Nephron (organoid): ENCODE results near the gene MRTFA.
"Not testable (repeated sequence)": the region's sequence is repeated elsewhere in the genome, so short reads cannot be mapped to it uniquely, and the experiment has no call there.

ENCODE experiments used
- H3K27ac Mint-ChIP-seq, 3 experiments: 2 replicates each; pipeline ENCODE4 v1.8.0; 2020; ENCODE audit warnings: mixed read lengths in 3 of 3, mild to moderate bottlenecking in 2 of 3, moderate library complexity in 1 of 3
- H3K27me3 Mint-ChIP-seq: 2 replicates; pipeline ENCODE4 v1.8.0; 2021; ENCODE audit warnings: low read depth, mild to moderate bottlenecking, moderate library complexity, mixed read lengths
- H3K36me3 Mint-ChIP-seq: 2 replicates; pipeline ENCODE4 v1.8.0; 2020; ENCODE audit warnings: low read depth, mixed read lengths
- H3K4me1 Mint-ChIP-seq: 2 replicates; pipeline ENCODE4 v1.8.0; 2020; ENCODE audit warnings: mixed read lengths
- H3K4me3 Mint-ChIP-seq, 3 experiments: 2 replicates each; pipeline ENCODE4 v1.8.0; 2020; ENCODE audit warnings: mild to moderate bottlenecking in 3 of 3, mixed read lengths in 3 of 3, moderate library complexity in 2 of 3
- H3K9me3 Mint-ChIP-seq: 2 replicates; pipeline ENCODE4 v1.8.0; 2020; ENCODE audit warnings: mixed read lengths
- TF ChIP-seq, protein P1 (sequence below), 3 experiments: fragments of 200-600 bp; sonication (generic); IDR thresholded peaks; one replicate each; pipeline ENCODE4 v1.5.0; 2021; ENCODE audit warnings: antibody characterized with exemption in 3 of 3; ENCODE audit not compliant: unreplicated experiment in 3 of 3

Gene MRTFA

DNA sequence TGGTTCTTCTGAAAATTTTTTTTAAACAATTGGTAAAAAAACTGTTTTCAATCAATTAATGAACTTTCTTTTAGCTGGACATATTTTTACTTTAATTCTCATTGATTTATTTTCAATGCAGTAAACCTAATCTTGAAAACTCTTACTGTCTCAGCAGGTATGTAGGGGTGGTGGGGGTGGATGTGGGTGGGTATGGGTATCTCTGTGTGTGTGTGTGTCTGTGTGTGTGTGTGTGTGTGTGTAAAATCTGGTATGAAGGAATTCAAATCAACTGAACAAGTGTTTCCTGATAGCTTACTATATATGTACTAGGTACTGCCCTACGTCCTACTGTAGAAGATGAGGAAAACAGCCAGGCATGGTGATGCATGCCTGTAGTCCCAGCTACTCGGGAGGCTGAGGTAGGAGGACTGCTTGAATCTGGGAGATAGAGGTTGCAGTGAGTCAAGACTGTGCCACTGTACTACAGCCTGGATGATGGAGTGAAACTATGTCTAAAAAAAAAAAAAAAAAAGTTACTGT is 75.5 kb downstream of the MRTFA start:
- no peaks in the 10 kb centered on the region for H3K27me3 Mint-ChIP-seq
- H3K27ac Mint-ChIP-seq: peak overlapping the region; percentile 12 to 57 (median 55)
- H3K9me3 Mint-ChIP-seq: no peaks in the 10 kb centered on the region
- TF ChIP-seq, protein P1, sequence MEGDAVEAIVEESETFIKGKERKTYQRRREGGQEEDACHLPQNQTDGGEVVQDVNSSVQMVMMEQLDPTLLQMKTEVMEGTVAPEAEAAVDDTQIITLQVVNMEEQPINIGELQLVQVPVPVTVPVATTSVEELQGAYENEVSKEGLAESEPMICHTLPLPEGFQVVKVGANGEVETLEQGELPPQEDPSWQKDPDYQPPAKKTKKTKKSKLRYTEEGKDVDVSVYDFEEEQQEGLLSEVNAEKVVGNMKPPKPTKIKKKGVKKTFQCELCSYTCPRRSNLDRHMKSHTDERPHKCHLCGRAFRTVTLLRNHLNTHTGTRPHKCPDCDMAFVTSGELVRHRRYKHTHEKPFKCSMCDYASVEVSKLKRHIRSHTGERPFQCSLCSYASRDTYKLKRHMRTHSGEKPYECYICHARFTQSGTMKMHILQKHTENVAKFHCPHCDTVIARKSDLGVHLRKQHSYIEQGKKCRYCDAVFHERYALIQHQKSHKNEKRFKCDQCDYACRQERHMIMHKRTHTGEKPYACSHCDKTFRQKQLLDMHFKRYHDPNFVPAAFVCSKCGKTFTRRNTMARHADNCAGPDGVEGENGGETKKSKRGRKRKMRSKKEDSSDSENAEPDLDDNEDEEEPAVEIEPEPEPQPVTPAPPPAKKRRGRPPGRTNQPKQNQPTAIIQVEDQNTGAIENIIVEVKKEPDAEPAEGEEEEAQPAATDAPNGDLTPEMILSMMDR (IDR thresholded peaks at IDR 0.05; ENCODE audit: unreplicated experiment in 3 of 3): no peak
- H3K4me3 Mint-ChIP-seq: no peak overlapping the region
- H3K4me1 Mint-ChIP-seq: peaks cover 28% of the 10 kb centered on the region
- H3K36me3 Mint-ChIP-seq: peaks cover 14% of the 10 kb centered on the region

DNA sequence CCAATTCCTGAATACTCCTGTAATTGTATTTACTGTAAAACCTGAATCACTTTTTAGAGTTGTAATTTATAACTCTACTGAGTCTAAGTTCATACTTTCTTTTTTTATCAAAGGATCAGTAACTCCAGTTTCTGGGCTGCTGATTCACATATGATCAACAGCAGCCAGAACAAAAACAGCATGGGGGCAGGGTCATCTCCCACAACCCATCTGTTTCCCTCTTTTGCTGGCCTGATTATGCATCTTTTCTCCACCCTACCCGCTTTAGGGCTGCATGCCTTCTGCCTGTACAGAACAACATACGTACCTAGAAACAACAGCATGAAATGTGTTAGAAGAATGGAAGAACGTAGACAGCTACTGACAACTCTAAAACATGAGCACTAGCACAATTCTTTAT is 76.0 kb downstream of the MRTFA start:
- Mint-ChIP-seq H3K27me3 (no peaks in the 10 kb centered on the region), H3K4me3 (no peak overlapping the region), H3K36me3 (peaks cover 11% of the 10 kb centered on the region), H3K27ac (peak overlapping the region; percentile 12 to 57 (median 55)), H3K9me3 (no peaks in the 10 kb centered on the region), H3K4me1 (peaks cover 29% of the 10 kb centered on the region)
- TF ChIP-seq, protein P1 (IDR thresholded peaks at IDR 0.05; ENCODE audit: unreplicated experiment in 3 of 3): no peak

- TF ChIP-seq, protein P1 (IDR thresholded peaks at IDR 0.05; ENCODE audit: unreplicated experiment in 3 of 3): no peak
- H3K4me3 Mint-ChIP-seq: no peak overlapping the region
These were observed 78.5 kb downstream of the MRTFA start for GRCh38 chr22:40557972-40558371.

GRCh38 chr22:40556641-40557040 is 79.9 kb downstream of the MRTFA start:
- H3K27me3 Mint-ChIP-seq: no peaks in the 10 kb centered on the region
- H3K9me3 Mint-ChIP-seq: no peaks in the 10 kb centered on the region
- TF ChIP-seq, protein P1 (IDR thresholded peaks at IDR 0.05; ENCODE audit: unreplicated experiment in 3 of 3): no peak
- H3K27ac Mint-ChIP-seq: peak overlapping the region; percentile 58 to 90 (median 63)
- H3K4me1 Mint-ChIP-seq: peaks cover 34% of the 10 kb centered on the region
- H3K4me3 Mint-ChIP-seq: no peak overlapping the region
- peaks cover 30% of the 10 kb centered on the region for H3K36me3 Mint-ChIP-seq

More at GRCh38 chr22:40557972-40558371, 78.5 kb downstream of the MRTFA start:
- peaks cover 17% of the 10 kb centered on the region for H3K36me3 Mint-ChIP-seq
- no peaks in the 10 kb centered on the region for H3K9me3 Mint-ChIP-seq
- H3K27me3 Mint-ChIP-seq: no peaks in the 10 kb centered on the region
- H3K27ac Mint-ChIP-seq: no peak overlapping the region
- peaks cover 34% of the 10 kb centered on the region for H3K4me1 Mint-ChIP-seq

DNA sequence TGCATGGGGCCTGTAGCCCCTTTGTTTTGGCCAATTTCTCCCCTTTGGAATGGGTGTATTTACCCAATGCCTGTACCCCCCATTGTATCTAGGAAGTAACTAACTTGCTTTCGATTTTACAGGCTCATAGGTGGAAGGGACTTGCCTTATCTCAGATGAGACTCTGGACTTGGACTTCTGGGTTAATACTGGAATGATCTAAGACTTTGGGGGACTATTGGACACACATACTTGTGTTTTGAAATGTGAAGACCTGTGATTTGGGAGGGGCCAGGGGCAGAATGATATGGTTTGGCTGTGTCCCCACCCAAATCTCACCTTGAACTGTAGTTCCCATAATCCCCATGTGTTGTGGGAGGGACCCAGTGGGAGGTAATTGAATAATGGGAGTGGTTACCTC is 82.5 kb downstream of the MRTFA start:
- H3K27me3 Mint-ChIP-seq, H3K4me3 Mint-ChIP-seq, H3K27ac Mint-ChIP-seq, H3K9me3 Mint-ChIP-seq: not testable (repeated sequence)
- Mint-ChIP-seq H3K36me3 (peaks cover 33% of the 10 kb centered on the region), H3K4me1 (peaks cover 19% of the 10 kb centered on the region)

GRCh38 chr22:40553014-40553554 is 83.4 kb downstream of the MRTFA start:
- Mint-ChIP-seq H3K9me3 (no peaks in the 10 kb centered on the region), H3K4me1 (peaks cover 19% of the 10 kb centered on the region), H3K36me3 (peaks cover 35% of the 10 kb centered on the region), H3K4me3 (no peak overlapping the region), H3K27me3 (no peaks in the 10 kb centered on the region), H3K27ac (no peak overlapping the region)
- TF ChIP-seq, protein P1 (IDR thresholded peaks at IDR 0.05; ENCODE audit: unreplicated experiment in 3 of 3): no peak
